ENCODE data around the gene LAMC3.

Gene LAMC3

DNA sequence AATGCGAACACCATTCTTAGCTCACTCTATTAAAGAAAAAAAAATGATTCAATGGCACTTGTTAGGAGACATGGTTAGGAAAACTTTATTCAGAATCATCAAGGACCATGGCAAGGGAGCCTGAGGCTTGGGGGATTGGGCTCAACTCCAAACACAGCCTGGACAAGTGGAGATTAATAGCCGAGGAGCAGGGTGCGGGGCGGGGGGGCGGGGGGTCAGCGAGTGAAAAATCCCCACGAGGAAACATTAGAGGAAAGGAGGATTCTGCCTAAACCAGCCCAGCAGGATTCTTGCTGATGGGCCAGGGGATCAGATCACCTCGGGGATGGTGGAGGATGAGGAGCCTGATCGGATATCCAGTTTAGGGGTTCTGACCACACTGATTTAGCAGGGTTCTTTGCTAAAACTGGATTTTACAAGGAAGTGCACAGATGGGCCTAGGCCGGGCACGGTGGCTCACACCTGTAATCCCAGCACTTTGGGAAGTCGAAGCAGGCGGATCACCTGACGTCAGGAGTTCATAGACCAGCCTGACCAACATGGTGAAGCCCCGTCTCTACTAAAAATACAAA is 45.6 kb upstream of the LAMC3 start:
- Mint-ChIP-seq H3K4me3 (no peak overlapping the region), H3K27me3 (ENCODE audit: low read depth) (peaks cover 30% of the 10 kb centered on the region), H3K27ac (no peak overlapping the region), H3K36me3 (ENCODE audit: low read depth) (peaks cover 6% of the 10 kb centered on the region), H3K4me1 (no peaks in the 10 kb centered on the region), H3K9me3 (peaks cover 14% of the 10 kb centered on the region)
- TF ChIP-seq, protein P1, sequence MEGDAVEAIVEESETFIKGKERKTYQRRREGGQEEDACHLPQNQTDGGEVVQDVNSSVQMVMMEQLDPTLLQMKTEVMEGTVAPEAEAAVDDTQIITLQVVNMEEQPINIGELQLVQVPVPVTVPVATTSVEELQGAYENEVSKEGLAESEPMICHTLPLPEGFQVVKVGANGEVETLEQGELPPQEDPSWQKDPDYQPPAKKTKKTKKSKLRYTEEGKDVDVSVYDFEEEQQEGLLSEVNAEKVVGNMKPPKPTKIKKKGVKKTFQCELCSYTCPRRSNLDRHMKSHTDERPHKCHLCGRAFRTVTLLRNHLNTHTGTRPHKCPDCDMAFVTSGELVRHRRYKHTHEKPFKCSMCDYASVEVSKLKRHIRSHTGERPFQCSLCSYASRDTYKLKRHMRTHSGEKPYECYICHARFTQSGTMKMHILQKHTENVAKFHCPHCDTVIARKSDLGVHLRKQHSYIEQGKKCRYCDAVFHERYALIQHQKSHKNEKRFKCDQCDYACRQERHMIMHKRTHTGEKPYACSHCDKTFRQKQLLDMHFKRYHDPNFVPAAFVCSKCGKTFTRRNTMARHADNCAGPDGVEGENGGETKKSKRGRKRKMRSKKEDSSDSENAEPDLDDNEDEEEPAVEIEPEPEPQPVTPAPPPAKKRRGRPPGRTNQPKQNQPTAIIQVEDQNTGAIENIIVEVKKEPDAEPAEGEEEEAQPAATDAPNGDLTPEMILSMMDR (IDR thresholded peaks at IDR 0.05; ENCODE audit: unreplicated experiment in 3 of 3), result no peak

DNA sequence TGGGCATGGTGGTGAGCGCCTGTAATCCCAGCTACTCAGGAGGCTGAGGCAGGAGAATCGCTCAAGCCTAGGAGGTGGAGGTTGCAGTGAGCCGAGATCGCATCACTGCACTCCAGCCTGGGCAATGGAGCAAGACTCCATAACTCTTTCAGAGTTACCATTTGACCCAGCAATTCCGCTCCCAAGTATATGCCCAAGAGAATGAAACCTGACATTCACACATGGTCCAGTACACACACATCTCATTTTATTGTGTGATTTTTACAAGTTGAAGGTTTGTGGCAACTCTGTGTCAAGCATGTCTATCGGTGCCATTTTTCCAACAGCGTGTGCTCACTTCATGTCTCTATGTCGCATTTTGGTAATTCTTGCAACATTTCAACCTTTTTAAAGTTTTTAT is 45.1 kb upstream of the LAMC3 start:
- H3K9me3 Mint-ChIP-seq, result peaks cover 11% of the 10 kb centered on the region
- TF ChIP-seq, protein P1 (IDR thresholded peaks at IDR 0.05; ENCODE audit: unreplicated experiment in 3 of 3), result no peak
- peaks cover 30% of the 10 kb centered on the region for H3K27me3 Mint-ChIP-seq (ENCODE audit: low read depth)
- H3K36me3 Mint-ChIP-seq (ENCODE audit: low read depth), result peaks cover 1% of the 10 kb centered on the region
- H3K4me1 Mint-ChIP-seq, result no peaks in the 10 kb centered on the region
- no peak overlapping the region for H3K4me3 Mint-ChIP-seq
- H3K27ac Mint-ChIP-seq, result no peak overlapping the region

DNA sequence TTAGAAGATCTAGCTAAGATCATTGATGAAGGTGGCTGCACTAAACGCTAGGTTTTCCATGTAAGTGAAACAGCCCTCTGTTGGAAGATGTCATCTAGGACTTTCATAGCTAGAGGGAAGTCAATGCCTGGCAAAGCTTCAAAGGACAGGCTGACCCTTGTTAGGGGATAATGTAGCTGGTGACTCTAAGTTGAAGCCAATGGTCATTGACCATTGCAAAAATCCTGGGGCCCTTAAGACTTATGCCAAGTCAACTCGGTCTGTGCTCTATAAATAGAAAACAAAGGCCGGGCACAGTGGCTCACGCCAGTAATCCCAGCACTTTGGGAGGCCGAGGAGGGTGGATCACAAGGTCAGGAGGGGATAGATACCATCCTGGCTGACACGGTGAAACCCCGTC is 43.3 kb upstream of the LAMC3 start:
- Mint-ChIP-seq H3K36me3 (ENCODE audit: low read depth) (no peaks in the 10 kb centered on the region), H3K27ac (no peak overlapping the region), H3K9me3 (peaks cover 8% of the 10 kb centered on the region), H3K27me3 (ENCODE audit: low read depth) (peaks cover 24% of the 10 kb centered on the region), H3K4me1 (no peaks in the 10 kb centered on the region), H3K4me3 (no peak overlapping the region)
- TF ChIP-seq, protein P1 (IDR thresholded peaks at IDR 0.05; ENCODE audit: unreplicated experiment in 3 of 3), result no peak

DNA sequence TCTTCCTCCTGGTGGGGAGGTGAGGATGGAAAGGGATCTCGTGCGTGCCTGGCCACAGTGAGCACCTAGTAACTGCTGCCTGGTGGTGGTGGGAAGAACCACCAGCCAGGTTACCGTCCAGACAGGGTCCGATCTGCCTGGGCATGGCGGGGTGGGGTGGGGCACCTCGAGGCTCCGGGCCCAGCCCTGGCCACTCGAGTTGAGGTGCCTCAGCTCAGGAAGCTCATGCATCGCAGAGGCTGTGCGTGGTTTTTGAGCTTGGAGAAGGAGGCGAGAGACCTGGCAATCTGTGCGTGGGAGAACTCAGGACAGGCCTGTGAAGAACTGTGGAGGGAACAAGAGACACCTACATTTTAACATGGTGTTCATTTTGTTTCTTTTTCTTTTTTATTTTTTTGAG is 38.9 kb upstream of the LAMC3 start:
- TF ChIP-seq, protein P1 (IDR thresholded peaks at IDR 0.05; ENCODE audit: unreplicated experiment in 3 of 3), result no peak
- H3K36me3 Mint-ChIP-seq (ENCODE audit: low read depth), result no peaks in the 10 kb centered on the region
- H3K9me3 Mint-ChIP-seq, result no peaks in the 10 kb centered on the region
- H3K4me1 Mint-ChIP-seq, result no peaks in the 10 kb centered on the region
- H3K27ac Mint-ChIP-seq, result no peak overlapping the region
- peaks cover 47% of the 10 kb centered on the region for H3K27me3 Mint-ChIP-seq (ENCODE audit: low read depth)
- no peak overlapping the region for H3K4me3 Mint-ChIP-seq

DNA sequence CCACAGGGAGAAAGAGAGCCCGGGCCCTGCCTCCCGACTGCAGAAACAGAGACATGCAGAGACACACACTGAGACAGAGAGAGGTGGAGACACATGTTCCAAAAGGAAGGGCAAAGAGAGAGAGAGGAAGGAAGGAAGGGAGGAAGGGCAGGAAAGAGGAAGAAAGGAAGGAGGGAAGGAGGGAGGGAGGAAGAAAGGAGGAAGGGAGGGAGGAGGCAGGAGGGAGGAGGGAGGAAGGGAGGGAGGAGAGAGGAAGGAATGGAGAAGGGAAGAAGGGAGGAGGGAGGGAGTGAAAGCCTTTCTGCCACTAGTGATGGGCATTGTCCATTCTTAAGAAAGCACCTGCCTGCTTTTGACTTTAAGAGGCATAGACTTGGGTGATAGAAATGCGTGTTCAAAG is 38.1 kb upstream of the LAMC3 start:
- TF ChIP-seq, protein P1 (IDR thresholded peaks at IDR 0.05; ENCODE audit: unreplicated experiment in 3 of 3), result no peak
- Mint-ChIP-seq H3K9me3 (no peaks in the 10 kb centered on the region), H3K27me3 (ENCODE audit: low read depth) (peaks cover 51% of the 10 kb centered on the region), H3K4me1 (no peaks in the 10 kb centered on the region), H3K4me3 (no peak overlapping the region), H3K36me3 (ENCODE audit: low read depth) (no peaks in the 10 kb centered on the region), H3K27ac (peak overlapping the region in 1 of 3 experiments; percentile 36)

DNA sequence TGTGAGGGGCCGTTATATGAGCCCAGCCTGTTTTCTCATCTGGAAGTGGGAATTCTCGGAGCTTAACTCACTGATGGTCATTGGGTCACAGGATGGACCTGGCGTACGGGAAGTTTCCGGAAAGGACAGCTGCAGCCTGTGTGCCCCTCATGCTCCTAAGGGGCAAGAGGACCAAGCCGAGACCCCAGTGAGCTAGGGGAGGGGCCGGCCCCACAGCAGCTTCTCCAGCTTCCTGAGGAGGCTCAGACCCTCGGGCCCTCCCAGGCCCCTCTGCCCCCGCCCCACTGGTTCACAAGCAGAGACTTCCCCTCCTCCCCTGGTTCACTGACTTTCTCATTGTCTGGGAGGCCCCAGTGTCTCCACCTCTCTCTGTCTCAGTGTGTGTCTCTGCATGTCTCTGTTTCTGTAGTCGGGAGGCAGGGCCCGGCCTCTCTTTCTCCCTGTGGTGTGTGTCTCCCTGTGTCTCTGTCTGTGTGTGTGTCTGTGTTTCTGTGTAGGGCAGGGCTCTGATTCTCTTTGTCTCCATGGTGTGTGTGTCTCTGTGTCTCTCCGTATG is 37.6 kb upstream of the LAMC3 start:
- H3K9me3 Mint-ChIP-seq, result no peaks in the 10 kb centered on the region

More for the DNA sequence above, 37.6 kb upstream of the LAMC3 start:
- Mint-ChIP-seq H3K36me3 (ENCODE audit: low read depth) (no peaks in the 10 kb centered on the region), H3K27me3 (ENCODE audit: low read depth) (peaks cover 53% of the 10 kb centered on the region), H3K4me3 (no peak overlapping the region), H3K27ac (no peak overlapping the region), H3K4me1 (no peaks in the 10 kb centered on the region)
- TF ChIP-seq, protein P1 (IDR thresholded peaks at IDR 0.05; ENCODE audit: unreplicated experiment in 3 of 3), result no peak

Measured in nephron (organoid).